MM.1S (cell line): ENCODE measurements around the gene RCOR1.

Source experiments
- DNase-seq: peaks from one replicate; pipeline ENCODE4 v3.0.0-alpha.2; 2015
- H2AFZ ChIP-seq: fragments of 300-600 bp; sonication (generic); 2 replicates; pipeline ENCODE4 v1.6.0; 2016; ENCODE audit warnings: antibody characterized with exemption, low read length
- H3F3A ChIP-seq: fragments of 300-600 bp; sonication (generic); 2 replicates; pipeline ENCODE4 v1.6.1; 2016; ENCODE audit warnings: mild to moderate bottlenecking, antibody characterized with exemption, low read length, moderate library complexity, mixed read lengths; ENCODE audit not compliant: insufficient read depth
- H3K27ac ChIP-seq: fragments of 300-600 bp; sonication (generic); 2 replicates; pipeline ENCODE4 v1.5.1; 2016; ENCODE audit warnings: mild to moderate bottlenecking, low read length
- H3K27me3 ChIP-seq: fragments of 300-600 bp; sonication (generic); replicated peaks from 2 replicates; pipeline ENCODE4 v1.6.0; 2016; ENCODE audit warnings: low read length; ENCODE audit not compliant: insufficient read depth
- H3K36me3 ChIP-seq: fragments of 300-600 bp; sonication (generic); replicated peaks from 2 replicates; pipeline ENCODE4 v1.6.1; 2016; ENCODE audit warnings: mild to moderate bottlenecking, low read length, mixed read lengths; ENCODE audit not compliant: insufficient read depth
- H3K4me1 ChIP-seq: fragments of 300-600 bp; sonication (generic); 2 replicates; pipeline ENCODE4 v1.6.1; 2016; ENCODE audit warnings: low read length, mixed read lengths
- H3K4me2 ChIP-seq: fragments of 300-600 bp; sonication (generic); 2 replicates; pipeline ENCODE4 v1.6.0; 2016; ENCODE audit warnings: low read depth, low read length
- H3K4me3 ChIP-seq: fragments of 300-600 bp; sonication (generic); 2 replicates; pipeline ENCODE4 v1.5.1; 2016; ENCODE audit warnings: low read length, mixed read lengths
- H3K79me2 ChIP-seq: fragments of 300-600 bp; sonication (generic); 2 replicates; pipeline ENCODE4 v1.6.1; 2016; ENCODE audit warnings: mixed run types, low read length, mixed read lengths
- H3K9ac ChIP-seq: fragments of 300-600 bp; sonication (generic); 2 replicates; pipeline ENCODE4 v1.6.1; 2016; ENCODE audit warnings: low read length, mixed read lengths
- H3K9me2 ChIP-seq: fragments of 300-600 bp; sonication (generic); replicated peaks from 2 replicates; pipeline ENCODE4 v1.6.1; 2016; ENCODE audit warnings: mild to moderate bottlenecking, low read length, mixed read lengths; ENCODE audit not compliant: insufficient read depth
- H3K9me3 ChIP-seq: fragments of 300-600 bp; sonication (generic); replicated peaks from 2 replicates; pipeline ENCODE4 v1.6.1; 2016; ENCODE audit warnings: mild to moderate bottlenecking, low read length, mixed read lengths; ENCODE audit not compliant: insufficient read depth
- H4K20me1 ChIP-seq: fragments of 300-600 bp; sonication (generic); 2 replicates; pipeline ENCODE4 v1.6.1; 2016; ENCODE audit warnings: mild to moderate bottlenecking, low read length, moderate library complexity, mixed read lengths; ENCODE audit not compliant: insufficient read depth
- EZH2 ChIP-seq: fragments of 300-600 bp; sonication (generic); optimal IDR thresholded peaks from 2 replicates; pipeline ENCODE3; 2017; ENCODE audit warnings: low read depth, mild to moderate bottlenecking, antibody characterized with exemption, low read length, mixed read lengths
- EZH2phosphoT487 ChIP-seq: fragments of 300-600 bp; sonication (generic); IDR thresholded peaks from 2 replicates; pipeline ENCODE4 v1.6.1; 2018; ENCODE audit warnings: antibody characterized with exemption, low read length
- TF ChIP-seq, protein P1 (sequence below): fragments of 300-600 bp; sonication (generic); IDR thresholded peaks from 2 replicates; pipeline ENCODE4 v1.5.1; 2016; ENCODE audit warnings: antibody characterized with exemption, low read length, mixed read lengths

Gene RCOR1

DNA sequence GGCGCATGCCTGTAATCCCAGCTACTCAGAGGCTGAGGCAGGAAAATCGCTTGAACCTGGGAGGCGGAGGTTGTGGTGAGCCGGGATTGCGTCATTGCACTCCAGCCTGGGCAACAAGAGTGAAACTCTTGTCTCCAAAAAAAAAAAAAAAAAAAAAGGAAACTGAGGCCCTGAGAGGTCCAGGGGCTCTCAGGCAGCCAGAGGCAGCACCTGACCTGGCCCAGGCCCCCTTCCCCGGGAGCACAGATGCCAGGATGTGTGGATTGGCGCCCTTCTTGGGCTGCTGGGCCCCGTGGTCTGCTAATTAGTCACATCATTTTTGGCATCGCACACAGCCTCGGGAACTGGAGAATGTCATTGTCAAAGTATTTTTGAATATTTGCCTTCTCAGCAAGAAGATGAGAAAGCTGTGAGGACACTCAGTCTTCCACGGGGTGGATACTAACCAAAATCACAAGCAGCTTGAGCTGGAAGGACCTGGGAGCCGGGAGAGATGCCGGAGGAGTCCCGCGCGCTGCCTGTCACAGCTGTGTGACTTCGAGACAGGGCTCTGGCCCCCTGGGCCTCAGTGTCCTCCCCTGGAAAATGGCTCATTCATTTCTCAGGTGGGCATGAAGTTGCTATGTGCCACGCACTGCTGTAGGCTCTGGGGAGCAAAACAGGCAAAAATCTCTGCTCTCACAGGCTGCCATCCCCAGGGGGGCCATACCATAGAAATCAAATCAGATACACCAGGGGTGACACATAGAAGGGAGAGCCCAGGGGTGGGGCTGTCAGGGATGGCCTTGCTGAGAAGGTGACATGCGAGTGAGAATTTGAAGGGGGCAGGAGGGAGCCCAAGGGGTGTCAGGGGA, 12.5 kb upstream of the RCOR1 start:
- Histone ChIP-seq H3K4me2 (no peak overlapping the region), H3F3A (no peaks in the 10 kb centered on the region), H3K4me3 (no peak overlapping the region), H3K36me3 (no peaks in the 10 kb centered on the region), H4K20me1 (no peaks in the 10 kb centered on the region), H3K9me3 (no peaks in the 10 kb centered on the region), H3K27me3 (no peaks in the 10 kb centered on the region), H3K27ac (no peak overlapping the region), H3K9ac (no peak overlapping the region), H3K79me2 (no peaks in the 10 kb centered on the region), H3K9me2 (no peaks in the 10 kb centered on the region), H3K4me1 (no peaks in the 10 kb centered on the region), H2AFZ (no peak overlapping the region)
- TF ChIP-seq EZH2 (no peak), EZH2phosphoT487 (no peak)
- TF ChIP-seq, protein P1, sequence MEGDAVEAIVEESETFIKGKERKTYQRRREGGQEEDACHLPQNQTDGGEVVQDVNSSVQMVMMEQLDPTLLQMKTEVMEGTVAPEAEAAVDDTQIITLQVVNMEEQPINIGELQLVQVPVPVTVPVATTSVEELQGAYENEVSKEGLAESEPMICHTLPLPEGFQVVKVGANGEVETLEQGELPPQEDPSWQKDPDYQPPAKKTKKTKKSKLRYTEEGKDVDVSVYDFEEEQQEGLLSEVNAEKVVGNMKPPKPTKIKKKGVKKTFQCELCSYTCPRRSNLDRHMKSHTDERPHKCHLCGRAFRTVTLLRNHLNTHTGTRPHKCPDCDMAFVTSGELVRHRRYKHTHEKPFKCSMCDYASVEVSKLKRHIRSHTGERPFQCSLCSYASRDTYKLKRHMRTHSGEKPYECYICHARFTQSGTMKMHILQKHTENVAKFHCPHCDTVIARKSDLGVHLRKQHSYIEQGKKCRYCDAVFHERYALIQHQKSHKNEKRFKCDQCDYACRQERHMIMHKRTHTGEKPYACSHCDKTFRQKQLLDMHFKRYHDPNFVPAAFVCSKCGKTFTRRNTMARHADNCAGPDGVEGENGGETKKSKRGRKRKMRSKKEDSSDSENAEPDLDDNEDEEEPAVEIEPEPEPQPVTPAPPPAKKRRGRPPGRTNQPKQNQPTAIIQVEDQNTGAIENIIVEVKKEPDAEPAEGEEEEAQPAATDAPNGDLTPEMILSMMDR: no peak
- no peak for DNase-seq

DNA sequence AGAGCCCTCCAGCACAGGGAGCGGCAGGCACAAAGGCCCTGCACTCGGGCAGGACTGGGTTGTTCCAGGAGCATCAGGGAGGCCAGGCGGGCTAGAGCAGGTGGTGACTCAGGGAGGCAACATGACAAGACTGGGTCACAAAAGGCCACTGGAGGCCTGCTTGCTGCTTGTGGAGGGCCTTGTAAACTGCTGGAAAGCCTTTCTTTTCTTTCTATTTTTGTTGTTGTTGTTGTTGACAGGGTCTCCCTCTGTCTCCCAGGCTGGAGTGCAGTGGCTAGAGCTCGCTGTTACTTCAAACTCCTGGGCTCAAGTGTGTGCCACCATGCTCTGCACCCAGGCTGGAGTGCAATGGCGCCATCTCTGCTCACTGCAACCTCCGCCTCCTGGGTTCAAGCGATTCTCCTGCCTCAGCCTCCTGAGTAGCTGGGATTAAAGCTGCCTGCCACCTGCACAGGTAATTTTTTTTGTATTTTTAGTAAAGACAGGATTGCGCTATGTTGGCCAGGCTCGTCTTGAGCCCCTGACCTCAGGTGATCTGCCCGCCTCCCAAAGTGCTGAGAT, 11.8 kb upstream of the RCOR1 start:
- Histone ChIP-seq H3K4me2 (no peak overlapping the region), H3K4me1 (no peaks in the 10 kb centered on the region), H3K36me3 (no peaks in the 10 kb centered on the region), H3K79me2 (no peaks in the 10 kb centered on the region), H3K9ac (no peak overlapping the region), H3F3A (no peaks in the 10 kb centered on the region), H3K27ac (no peak overlapping the region), H3K27me3 (no peaks in the 10 kb centered on the region), H2AFZ (no peak overlapping the region), H4K20me1 (no peaks in the 10 kb centered on the region), H3K9me3 (no peaks in the 10 kb centered on the region), H3K4me3 (no peak overlapping the region), H3K9me2 (no peaks in the 10 kb centered on the region)
- DNase-seq: no peak
- TF ChIP-seq EZH2phosphoT487 (no peak), EZH2 (no peak)
- TF ChIP-seq, protein P1: no peak

DNA sequence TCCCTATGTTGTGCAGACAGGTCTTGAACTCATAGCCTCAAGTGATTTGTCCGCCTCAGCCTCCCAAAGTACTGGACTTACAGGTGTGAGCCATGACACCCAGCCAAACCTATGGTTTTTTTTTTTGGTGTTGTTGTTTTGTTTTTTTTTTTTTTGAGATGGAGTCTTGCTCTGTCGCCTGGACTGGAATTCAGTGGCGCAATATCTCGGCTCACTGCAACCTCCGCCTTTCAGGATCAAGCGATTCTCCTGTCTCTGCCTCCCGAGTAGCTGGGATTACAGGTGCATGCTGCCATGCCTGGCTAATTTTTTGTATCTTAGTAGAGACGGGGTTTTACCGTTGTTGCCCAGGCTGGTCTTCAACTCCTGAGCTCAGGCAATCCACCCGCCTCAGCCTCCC, 11.3 kb upstream of the RCOR1 start:
- Histone ChIP-seq H3K4me3 (no peak overlapping the region), H4K20me1 (no peaks in the 10 kb centered on the region), H3K27ac (no peak overlapping the region), H3K36me3 (no peaks in the 10 kb centered on the region), H3K9me2 (no peaks in the 10 kb centered on the region), H3K4me1 (no peaks in the 10 kb centered on the region), H3F3A (no peaks in the 10 kb centered on the region), H3K79me2 (no peaks in the 10 kb centered on the region), H3K9ac (no peak overlapping the region), H3K27me3 (no peaks in the 10 kb centered on the region), H3K4me2 (no peak overlapping the region), H3K9me3 (no peaks in the 10 kb centered on the region), H2AFZ (no peak overlapping the region)
- TF ChIP-seq EZH2: no peak
- TF ChIP-seq, protein P1: no peak
- TF ChIP-seq EZH2phosphoT487: no peak
- DNase-seq: no peak
